Stimulated activated CD4-positive, alpha-beta T cell treated with anti-CD3 and anti-CD28 coated beads, Interleukin-15, amount 100 ng/mL, for 1 hour (primary cell): ENCODE measurements around the gene SLC30A2.

Source experiments
- DNase-seq, 2 donors: peaks; one replicate each; pipeline ENCODE4 v3.0.0-alpha.2; 2020; ENCODE audit warnings: low read depth in 1 of 2, low spot score in 1 of 2

Gene SLC30A2

GRCh38 chr1:25999041-25999800 lies 46.7 kb downstream of the SLC30A2 start:
- no peak for DNase-seq

- peak; percentile 89 to 93 for DNase-seq
Observed at GRCh38 chr1:25997828-25998761, 47.8 kb downstream of the SLC30A2 start, which contains the start of gene PAFAH2. Gene PAFAH2, minus strand, starts transcription at chr1:25998063. Its CDS starts 7,247 bp downstream, at chr1:25990816.

GRCh38 chr1:25996966-25997827 lies 48.7 kb downstream of the SLC30A2 start:
- DNase-seq = no peak

- DNase-seq = no peak
Observed at GRCh38 chr1:25994402-25995150, 51.3 kb downstream of the SLC30A2 start.

GRCh38 chr1:25993197-25993951 lies 52.5 kb downstream of the SLC30A2 start:
- no peak for DNase-seq

GRCh38 chr1:25992689-25993171 lies 53.2 kb downstream of the SLC30A2 start:
- no peak for DNase-seq

GRCh38 chr1:25991937-25992688 lies 53.8 kb downstream of the SLC30A2 start:
- DNase-seq = no peak

GRCh38 chr1:25990702-25991395 lies 55.1 kb downstream of the SLC30A2 start:
- DNase-seq = peak in 1 of 2 donors; percentile 12

GRCh38 chr1:25990251-25990650 lies 55.7 kb downstream of the SLC30A2 start:
- DNase-seq = no peak

GRCh38 chr1:25989440-25990234 lies 56.3 kb downstream of the SLC30A2 start:
- no peak for DNase-seq

GRCh38 chr1:25987951-25988350 lies 58.0 kb downstream of the SLC30A2 start:
- no peak for DNase-seq
